ENCODE results near the gene AIFM1. TPM values are rescaled to one million over a fixed set of nuclear protein-coding genes. Genes with fewer than 3 reads are reported as not detected.

The AIFM1 gene
- total and polyA plus RNA-seq, 4 donors = 33.1 to 79.0 (median 66.4) TPM

- peaks cover 0 to 1% (median 0%) of the 10 kb centered on the region in 4 donors for H3K4me1 ChIP-seq (ENCODE audit: control insufficient read depth in 4 of 4, insufficient read depth in 4 of 4, low read length in 3 of 4)
- H3K9me3 ChIP-seq (ENCODE audit: control insufficient read depth in 4 of 4, low read length in 3 of 4) = no peaks in the 10 kb centered on the region
- no peak overlapping the region for H3K9ac ChIP-seq (ENCODE audit: low read depth in 1 of 2, low read length in 2 of 2)
- H3K4me3 ChIP-seq (ENCODE audit: low read depth in 1 of 3, low read length in 3 of 3) = no peak overlapping the region
- H3K27ac ChIP-seq (ENCODE audit: low read depth in 1 of 2, low read length in 2 of 2) = no peak overlapping the region
- no peaks in the 10 kb centered on the region for H3K27me3 ChIP-seq (ENCODE audit: control insufficient read depth in 4 of 4, insufficient read depth in 4 of 4, low read length in 3 of 4)
- WGBS = 82% methylated on average over 2 of the region's 2 CpGs
- DNase-seq (ENCODE audit: low spot score) = no peak
- TF ChIP-seq GABPA (IDR thresholded peaks at IDR 0.05 in 1 of 2, conservative IDR thresholded peaks at IDR 0.05 in 1 of 2) (no peak), RAD21 (IDR thresholded peaks at IDR 0.05) (no peak), CTCF (IDR thresholded peaks at IDR 0.05; ENCODE audit: low read depth, low read length, missing input control) (no peak), HNF4A (conservative IDR thresholded peaks at IDR 0.05) (no peak), SP1 (IDR thresholded peaks at IDR 0.05) (no peak), JUND (IDR thresholded peaks at IDR 0.05) (no peak), RXRA (IDR thresholded peaks at IDR 0.05) (no peak), ATF3 (IDR thresholded peaks at IDR 0.05) (no peak), REST (IDR thresholded peaks at IDR 0.05) (no peak), TAF1 (conservative IDR thresholded peaks at IDR 0.05) (no peak), NR2F2 (IDR thresholded peaks at IDR 0.05) (no peak), HNF4G (IDR thresholded peaks at IDR 0.05) (no peak), FOXA2 (IDR thresholded peaks at IDR 0.05) (no peak), MAX (IDR thresholded peaks at IDR 0.05) (no peak)
- peaks cover 0 to 2% (median 0%) of the 10 kb centered on the region in 4 donors for H3K36me3 ChIP-seq (ENCODE audit: control insufficient read depth in 4 of 4, insufficient read depth in 3 of 4, low read depth in 1 of 4, low read length in 3 of 4)
Observed at GRCh38 chrX:130155564-130155963, 10.1 kb downstream of the AIFM1 start.

- WGBS = 89% methylated on average over 5 of the region's 5 CpGs
- Histone ChIP-seq H3K9ac (ENCODE audit: low read depth in 1 of 2, low read length in 2 of 2) (no peak overlapping the region), H3K27ac (ENCODE audit: low read depth in 1 of 2, low read length in 2 of 2) (no peak overlapping the region), H3K27me3 (ENCODE audit: control insufficient read depth in 4 of 4, insufficient read depth in 4 of 4, low read length in 3 of 4) (peaks cover 0 to 3% (median 0%) of the 10 kb centered on the region in 4 donors), H3K4me1 (ENCODE audit: control insufficient read depth in 4 of 4, insufficient read depth in 4 of 4, low read length in 3 of 4) (no peaks in the 10 kb centered on the region), H3K9me3 (ENCODE audit: control insufficient read depth in 4 of 4, low read length in 3 of 4) (no peaks in the 10 kb centered on the region), H3K4me3 (ENCODE audit: low read depth in 1 of 3, low read length in 3 of 3) (no peak overlapping the region), H3K36me3 (ENCODE audit: control insufficient read depth in 4 of 4, insufficient read depth in 3 of 4, low read depth in 1 of 4, low read length in 3 of 4) (peaks cover 2 to 37% (median 20%) of the 10 kb centered on the region in 4 donors)
- DNase-seq (ENCODE audit: low spot score) = no peak
- TF ChIP-seq RXRA (IDR thresholded peaks at IDR 0.05) (no peak), RAD21 (IDR thresholded peaks at IDR 0.05) (no peak), JUND (IDR thresholded peaks at IDR 0.05) (no peak), ZBTB33 (IDR thresholded peaks at IDR 0.05) (no peak), SP1 (IDR thresholded peaks at IDR 0.05) (no peak), NR2F2 (IDR thresholded peaks at IDR 0.05) (no peak), CTCF (IDR thresholded peaks at IDR 0.05; ENCODE audit: low read depth, low read length, missing input control) (no peak), MAX (IDR thresholded peaks at IDR 0.05) (no peak), REST (IDR thresholded peaks at IDR 0.05) (no peak), HNF4A (conservative IDR thresholded peaks at IDR 0.05) (no peak), ATF3 (IDR thresholded peaks at IDR 0.05) (no peak), GABPA (IDR thresholded peaks at IDR 0.05 in 1 of 2, conservative IDR thresholded peaks at IDR 0.05 in 1 of 2) (no peak), HNF4G (IDR thresholded peaks at IDR 0.05) (no peak), TAF1 (conservative IDR thresholded peaks at IDR 0.05) (no peak)
Observed at GRCh38 chrX:130147631-130148030, 18.0 kb downstream of the AIFM1 start.

Data from liver (tissue), 9 donors.